Fibroblast of mammary gland (primary cell): ENCODE measurements around the gene PKP1.
"Not testable (repeated sequence)": the region's sequence is repeated elsewhere in the genome, so short reads cannot be mapped to it uniquely, and the experiment has no call there.

Source experiments
- DNase-seq: peaks from one replicate; pipeline ENCODE4 v3.0.0-alpha.2; 2010; ENCODE audit warnings: low read depth
- H3K4me3 ChIP-seq: 2 replicates; pipeline ENCODE4 v1.5.1; 2011; ENCODE audit warnings: low read depth, mild to moderate bottlenecking, low read length, moderate library complexity; ENCODE audit not compliant: control insufficient read depth
- CTCF ChIP-seq: conservative IDR thresholded peaks from 2 replicates; pipeline ENCODE4 v1.5.1; 2011; ENCODE audit warnings: low read depth, low read length, inconsistent platforms; ENCODE audit not compliant: control insufficient read depth, insufficient read depth

Gene PKP1

GRCh38 chr1:201254625-201255478 lies 28.5 kb upstream of the PKP1 start:
- TF ChIP-seq CTCF, result peak; percentile 95
- DNase-seq, result peak; percentile 29
- H3K4me3 ChIP-seq, result no peak overlapping the region

- no peak for DNase-seq
- H3K4me3 ChIP-seq, result no peak overlapping the region
- TF ChIP-seq CTCF, result no peak
Observed at GRCh38 chr1:201255479-201256362, 27.6 kb upstream of the PKP1 start.

- DNase-seq, H3K4me3 ChIP-seq: not testable (repeated sequence)
Observed at GRCh38 chr1:201258132-201258531, 25.2 kb upstream of the PKP1 start.

GRCh38 chr1:201258763-201259230 lies 24.5 kb upstream of the PKP1 start:
- TF ChIP-seq CTCF, result no peak
- H3K4me3 ChIP-seq, result no peak overlapping the region
- DNase-seq, result no peak

GRCh38 chr1:201259476-201260235 lies 23.6 kb upstream of the PKP1 start:
- H3K4me3 ChIP-seq, result no peak overlapping the region
- TF ChIP-seq CTCF, result no peak
- DNase-seq, result peak; percentile 32

- no peak overlapping the region for H3K4me3 ChIP-seq
- DNase-seq, result peak; percentile 5
- no peak for TF ChIP-seq CTCF
Observed at GRCh38 chr1:201260236-201260590, 23.1 kb upstream of the PKP1 start.
